GM11168 (cell line): ENCODE measurements around the gene GADD45A.

ENCODE experiments used
- in situ Hi-C: fragments of 300-500 bp; cut with MboI; formaldehyde crosslinking; loops from one replicate; pipeline ENCODE4 v1.12.0; 2022; ENCODE audit warnings: low sequenced_read_pairs; ENCODE audit not compliant: unreplicated experiment

The GADD45A gene

DNA sequence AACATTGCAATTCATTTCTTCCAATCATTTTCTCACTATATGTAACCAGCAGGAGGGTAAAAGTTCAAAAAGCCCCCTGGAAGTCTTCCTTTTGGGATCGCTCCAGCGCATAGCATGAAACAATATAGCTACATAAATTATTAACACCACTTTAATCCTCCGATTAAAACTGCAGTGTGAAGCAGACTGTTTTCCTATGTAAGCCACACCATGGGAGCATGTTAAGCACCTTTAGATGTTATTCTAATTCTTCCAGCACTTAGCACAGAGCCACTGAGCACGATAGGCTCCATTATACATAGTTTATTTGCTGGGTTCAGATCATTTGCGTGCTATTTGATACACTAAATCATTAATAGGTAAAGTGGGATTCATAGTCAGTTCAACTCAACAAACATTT, 18.4 kb upstream of the GADD45A start:
- in situ Hi-C loops: no loop called here

DNA sequence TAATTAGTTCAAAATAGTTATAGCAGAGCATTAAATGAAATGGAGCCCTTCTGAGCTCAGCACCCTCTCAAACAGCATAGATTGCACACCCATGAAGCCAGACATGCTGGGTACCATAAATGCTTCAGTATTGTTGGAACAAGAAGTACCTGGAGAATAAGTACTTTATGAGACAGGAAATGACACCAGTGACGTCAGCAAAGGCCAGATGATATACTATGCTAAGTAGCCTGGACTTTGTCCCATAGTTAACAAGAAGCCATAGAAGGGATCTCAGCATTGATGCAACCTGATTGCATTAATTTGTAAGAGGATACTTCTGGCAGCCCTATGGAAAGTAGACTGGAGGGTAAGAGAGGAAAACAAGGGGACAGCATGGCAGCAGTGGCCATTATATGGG, 16.3 kb upstream of the GADD45A start:
- in situ Hi-C loops: no loop called here

DNA sequence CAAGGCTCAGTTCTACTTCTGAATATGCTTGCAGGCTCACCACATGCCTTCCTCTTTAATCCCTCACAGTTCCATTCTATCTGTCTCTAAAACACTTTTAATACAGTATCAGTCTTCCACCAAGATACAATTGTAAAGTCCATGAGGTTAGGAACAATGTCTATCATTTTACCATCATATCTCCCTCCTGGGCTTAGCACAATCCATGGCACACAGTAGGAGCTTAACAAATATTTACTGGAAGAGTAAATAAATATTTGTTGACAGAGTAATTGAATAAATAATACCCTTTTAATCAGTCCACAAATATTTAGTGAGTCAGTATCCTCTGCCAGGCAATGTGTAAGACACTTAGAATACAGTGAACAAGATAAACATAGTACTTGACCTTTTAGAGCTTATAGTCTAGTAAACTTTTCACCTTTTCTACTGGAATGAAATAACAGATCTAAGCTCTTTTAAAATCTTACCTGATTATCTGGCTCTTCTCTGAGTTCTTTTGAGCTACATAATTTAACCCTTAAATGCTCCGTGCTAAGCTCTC, 12.7 kb upstream of the GADD45A start:
- in situ Hi-C loops: no loop called here

DNA sequence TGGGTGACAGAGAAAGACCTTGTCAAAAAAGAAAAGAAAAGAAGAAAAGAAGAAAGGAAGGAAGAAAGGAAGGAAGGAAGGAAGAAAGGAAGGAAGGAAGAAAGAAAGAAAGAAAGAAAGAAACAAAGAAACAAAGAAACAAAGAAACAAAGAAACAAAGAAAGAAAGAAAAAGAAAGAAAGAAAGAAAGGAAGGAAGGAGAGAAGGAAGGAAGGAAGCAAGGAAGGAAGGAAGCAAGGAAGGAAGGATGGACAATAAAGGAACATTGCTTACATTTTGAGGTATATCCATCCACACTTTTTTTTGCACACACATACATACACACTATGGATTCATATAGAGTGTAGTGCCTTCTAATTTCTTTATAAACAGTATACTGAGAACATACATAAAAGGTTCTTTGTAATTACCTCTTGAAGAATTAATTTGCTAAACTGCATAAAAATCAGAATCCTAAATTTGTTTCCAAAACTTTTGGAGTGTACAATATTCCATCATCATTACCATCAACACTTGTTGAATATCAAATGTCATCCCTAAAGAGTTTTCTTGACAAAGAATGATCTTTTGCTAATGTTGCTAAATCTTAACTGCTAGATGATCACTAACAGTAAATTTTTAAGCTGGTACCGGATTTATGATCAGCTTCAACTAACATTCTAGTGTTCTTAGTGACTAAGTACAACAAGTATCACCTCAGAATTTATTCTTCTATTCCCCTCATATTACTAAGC, 11.4 kb upstream of the GADD45A start:
- in situ Hi-C loops: no loop called here

DNA sequence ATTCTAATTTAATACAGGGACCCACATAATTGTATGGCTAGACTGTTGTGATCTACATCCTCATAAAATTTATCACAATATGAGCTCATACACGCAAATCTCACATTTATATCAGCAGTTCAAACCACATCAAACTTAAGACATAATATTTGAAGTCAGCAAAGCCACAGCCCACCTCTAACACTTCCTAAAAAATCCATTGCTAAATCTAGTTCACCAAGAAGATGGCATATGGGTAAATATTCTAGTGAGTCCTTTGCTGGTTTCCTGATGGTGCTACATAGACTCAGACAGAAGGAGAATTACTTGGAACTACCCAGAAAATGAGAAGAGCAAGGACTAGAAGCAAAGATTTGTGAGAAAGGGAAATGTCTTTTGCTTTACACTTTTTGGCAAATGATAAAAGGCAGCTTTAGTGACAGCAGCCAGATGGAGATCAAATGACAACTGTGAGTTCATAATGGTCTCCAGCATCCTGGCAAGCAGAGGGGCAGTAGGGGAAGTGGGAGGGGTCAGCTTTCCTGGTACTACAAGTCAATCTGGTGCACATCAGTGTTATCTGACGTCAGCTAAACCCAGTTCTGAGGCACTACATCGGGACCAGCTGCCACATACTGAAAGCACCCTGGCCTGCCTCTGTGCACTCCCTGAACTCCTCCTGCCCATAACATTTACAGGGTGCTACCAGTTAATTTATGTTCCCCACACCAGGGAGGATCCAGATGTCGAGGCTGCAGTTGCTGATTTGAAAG, 10.6 kb upstream of the GADD45A start:
- in situ Hi-C loops: no loop called here

DNA sequence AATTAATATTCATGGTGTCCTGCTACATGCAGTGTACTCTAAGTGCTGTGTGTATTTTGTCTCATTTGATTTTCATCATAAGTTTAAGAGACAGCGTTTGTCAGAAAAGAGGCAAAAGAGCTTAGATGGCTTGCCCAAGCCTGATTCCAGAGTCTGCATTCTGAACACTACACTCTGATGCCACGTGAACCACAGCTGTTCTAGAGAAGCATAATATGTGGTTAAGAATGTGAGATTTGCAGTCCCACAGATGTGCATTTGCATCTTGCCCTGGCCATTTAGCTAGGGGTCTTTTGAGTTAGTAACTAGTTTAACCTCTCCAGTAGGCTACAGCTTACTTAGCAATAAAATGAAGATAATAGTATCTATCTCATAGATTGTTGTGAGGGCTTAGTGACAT, 9.2 kb upstream of the GADD45A start:
- in situ Hi-C loops: no loop called here

DNA sequence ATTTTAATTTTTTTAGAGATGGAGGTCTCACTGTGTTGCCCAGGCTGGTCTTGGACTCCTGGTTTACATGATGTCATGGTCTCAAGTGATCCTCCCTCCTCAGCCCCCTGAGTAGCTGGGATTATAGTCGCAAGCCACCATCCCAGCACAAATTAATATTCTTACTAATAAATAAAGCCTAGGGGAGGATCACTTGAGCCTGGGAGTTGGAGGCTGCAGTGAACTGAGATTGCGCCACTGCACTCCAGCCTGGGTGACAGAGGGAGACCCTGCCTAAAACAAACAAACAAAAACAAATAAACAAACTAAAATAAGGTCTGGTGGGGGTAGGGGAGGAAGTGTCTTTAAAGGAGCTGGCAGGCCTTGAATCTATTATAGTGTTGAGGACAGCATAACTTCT, 8.7 kb upstream of the GADD45A start:
- in situ Hi-C loops: no loop called here

DNA sequence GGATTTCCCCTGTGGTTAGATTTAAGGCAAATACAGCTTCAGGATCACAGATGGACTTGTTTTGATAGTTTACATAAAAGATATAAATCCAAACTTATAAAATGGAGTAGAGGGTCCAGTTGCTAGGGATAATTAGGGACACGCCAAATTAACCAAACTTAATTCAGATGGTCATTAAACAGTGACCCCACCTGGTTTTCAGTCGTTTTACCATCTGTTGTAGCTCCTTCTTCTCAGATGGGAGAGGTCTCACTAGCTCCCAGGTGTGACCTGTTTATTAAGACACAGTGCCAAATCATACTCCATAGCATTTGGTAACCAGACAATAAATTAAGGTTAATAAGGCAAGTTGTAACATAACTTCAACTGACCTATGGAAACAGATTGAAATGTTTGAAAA, 8.1 kb upstream of the GADD45A start:
- in situ Hi-C loops: no loop called here

DNA sequence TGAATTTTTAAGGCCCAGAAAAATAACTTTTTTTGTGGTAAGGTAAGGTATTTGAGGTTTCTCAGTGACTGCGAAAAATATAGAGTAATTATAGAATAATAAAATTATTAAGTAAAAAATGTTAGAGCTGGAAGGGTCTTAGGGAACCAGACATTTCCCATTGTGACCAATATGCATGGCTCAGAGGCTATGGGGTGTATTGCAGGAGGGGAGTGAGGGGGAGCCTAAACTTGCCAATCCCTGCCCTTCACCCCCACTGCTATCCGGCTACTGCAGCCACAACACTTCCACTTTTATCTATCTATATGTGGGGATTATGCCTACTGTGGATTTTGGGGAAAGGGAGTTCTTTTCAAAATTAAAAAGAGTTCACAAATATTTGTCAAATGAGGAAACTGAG, 7.6 kb upstream of the GADD45A start:
- in situ Hi-C loops: no loop called here

DNA sequence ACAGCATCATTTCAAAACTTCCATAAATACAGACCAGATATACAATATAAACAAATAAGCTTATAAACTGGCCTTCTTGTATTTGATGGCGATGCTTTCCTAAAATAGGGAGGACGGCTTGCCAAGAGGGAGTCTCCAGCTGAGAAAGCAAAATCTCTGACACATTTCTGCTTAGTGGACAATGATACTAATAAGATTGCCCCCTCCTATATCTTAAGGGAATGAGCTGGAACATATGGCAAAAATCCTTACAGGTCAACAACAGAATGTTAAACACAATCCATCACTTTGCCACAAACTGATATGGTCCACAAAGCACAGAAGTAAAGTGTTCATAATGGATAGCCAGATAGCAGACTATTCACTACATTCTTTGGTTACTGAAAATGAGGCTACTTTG, 7.1 kb upstream of the GADD45A start:
- in situ Hi-C loops: no loop called here

DNA sequence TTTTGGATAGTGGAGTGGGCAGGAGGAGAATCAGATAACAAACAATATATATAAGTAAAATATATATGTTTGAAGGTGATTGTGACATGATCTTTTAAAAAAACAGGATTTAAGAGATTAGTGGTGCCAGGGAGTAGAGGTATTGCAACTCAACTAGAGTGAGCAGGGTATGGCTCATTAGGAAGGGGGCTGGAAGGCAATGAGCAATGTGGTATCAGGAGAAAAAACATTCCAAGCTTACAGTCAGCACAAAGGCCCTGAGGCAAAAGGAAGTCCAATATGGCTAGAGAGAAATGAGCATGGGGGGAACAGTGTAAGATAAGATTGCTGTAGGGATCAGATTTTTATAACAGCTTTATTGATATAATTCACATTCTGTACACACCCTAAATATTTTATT, 5.3 kb upstream of the GADD45A start:
- in situ Hi-C loops: no loop called here

DNA sequence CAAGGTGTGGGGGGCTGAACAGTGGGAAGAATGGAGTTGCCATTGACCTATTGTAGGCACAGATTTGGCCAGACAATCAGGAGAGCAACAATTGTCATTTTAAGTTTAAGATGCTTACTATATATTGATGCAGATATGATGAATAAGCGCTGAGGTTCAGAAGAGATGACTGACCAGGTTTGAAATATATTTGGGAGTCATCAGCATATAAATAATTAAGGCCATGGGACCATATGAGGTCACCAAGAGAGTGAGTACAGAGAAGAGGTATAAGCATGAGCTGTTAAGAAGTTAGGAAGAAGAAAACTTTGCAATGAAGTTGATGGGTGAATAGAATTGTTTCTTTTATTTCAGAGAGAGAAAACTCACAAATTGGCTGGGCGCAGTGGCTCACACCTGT, 4.5 kb upstream of the GADD45A start:
- in situ Hi-C loops: no loop called here

DNA sequence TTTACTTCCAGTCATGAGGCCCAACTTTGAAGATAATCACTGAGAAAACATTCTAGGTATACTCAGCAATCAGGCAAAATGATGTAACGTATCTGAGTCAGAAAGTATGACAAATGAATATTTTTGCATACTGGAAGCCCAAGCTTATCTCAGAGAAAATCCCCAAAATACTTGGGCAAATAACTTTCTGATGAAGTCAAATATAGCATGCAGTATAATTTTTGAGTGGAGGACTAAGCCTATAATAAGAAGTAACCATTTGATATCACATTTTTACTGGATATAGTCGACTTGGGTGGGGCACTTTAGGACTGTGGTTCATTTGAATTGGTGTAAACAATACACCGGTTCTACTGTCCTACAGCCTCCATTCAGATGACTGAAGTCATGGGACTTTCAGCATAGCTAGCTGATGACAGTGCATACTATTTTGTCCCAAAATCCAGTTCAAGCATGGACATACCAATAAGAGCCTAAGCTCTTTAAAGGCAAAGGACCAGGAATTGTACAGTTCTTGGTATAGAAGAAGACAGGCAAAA, 2.3 kb upstream of the GADD45A start:
- in situ Hi-C loops: no loop called here

DNA sequence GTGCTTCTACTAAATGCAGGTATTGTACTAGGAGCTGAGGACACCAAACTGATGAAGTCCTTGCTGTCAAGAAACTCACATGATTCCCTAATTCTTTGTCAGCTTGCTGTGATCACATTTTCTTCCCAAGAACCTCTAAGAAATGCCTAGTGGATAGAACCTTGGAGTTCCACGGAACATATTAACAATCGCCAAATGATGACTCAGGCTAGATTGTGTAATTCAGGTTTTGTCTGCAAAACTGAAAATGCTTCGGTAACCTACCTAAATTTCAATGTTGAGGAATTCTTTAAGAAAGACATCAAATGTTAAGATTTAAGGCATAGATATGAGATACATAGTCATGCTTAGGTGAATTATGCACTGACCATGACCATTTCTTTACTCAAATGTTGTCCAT, 1.7 kb upstream of the GADD45A start:
- in situ Hi-C loops: no loop called here

DNA sequence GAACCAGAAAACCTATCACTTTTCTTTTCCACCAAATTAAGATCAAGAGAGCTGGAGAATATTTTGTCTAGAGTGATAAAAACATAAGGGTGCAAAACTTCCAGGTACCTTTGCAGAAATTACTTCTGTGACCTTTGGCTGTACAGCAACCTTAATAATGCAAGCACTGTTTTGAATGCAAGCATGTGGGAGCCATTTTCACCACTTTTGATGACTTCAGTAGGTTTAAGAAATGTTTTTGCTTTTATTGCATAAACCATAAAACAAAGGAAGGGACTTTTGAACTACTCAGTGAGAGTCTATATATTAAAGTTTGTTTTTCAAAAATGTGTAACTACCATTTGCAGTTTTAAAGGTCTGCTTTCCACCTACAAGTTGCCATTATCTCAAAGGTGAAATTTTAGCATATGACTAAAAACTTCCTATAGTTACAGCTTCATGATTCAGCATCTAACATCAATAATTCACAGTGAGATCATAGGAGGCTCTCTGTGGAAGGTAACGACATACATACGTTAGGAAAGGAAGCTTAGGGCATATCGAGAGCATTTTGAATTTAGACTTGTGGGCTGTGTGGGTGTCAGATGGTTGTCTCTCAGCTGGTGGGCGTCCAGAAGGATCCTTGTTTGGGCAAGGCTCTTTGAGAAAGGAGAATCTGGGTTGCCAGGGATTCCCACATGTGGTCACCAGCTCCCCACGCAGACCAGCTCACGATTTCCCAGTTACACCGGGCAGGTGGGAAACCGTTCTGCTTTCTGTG, 1.1 kb upstream of the GADD45A start:
- in situ Hi-C loops: no loop called here

DNA sequence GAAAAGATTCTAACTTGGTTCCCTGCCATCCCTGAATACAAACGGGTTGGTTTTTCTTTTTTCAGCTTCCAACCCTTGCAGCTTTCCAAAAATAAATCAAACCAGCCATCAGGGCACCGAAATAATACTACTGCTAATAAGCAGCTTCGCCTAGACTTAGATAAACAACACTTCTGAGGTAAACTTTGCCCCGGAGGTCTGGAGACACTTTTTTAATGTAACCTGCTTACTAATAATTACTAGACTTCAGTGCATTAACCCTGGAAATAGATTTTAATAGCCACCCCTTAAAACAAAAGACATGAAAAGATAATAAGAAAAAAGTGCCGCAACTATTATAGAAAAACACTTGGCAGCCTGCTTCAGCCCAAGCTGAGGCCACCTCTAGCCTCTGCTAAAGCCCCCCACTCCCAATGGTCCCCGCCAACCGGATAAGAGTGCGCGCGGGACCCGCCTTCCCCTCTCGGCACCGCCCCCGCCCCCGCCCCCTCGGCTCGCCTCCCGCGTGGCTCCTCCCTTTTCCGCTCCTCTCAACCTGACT, 405 bp upstream of the GADD45A start:
- in situ Hi-C loops: no loop called here

DNA sequence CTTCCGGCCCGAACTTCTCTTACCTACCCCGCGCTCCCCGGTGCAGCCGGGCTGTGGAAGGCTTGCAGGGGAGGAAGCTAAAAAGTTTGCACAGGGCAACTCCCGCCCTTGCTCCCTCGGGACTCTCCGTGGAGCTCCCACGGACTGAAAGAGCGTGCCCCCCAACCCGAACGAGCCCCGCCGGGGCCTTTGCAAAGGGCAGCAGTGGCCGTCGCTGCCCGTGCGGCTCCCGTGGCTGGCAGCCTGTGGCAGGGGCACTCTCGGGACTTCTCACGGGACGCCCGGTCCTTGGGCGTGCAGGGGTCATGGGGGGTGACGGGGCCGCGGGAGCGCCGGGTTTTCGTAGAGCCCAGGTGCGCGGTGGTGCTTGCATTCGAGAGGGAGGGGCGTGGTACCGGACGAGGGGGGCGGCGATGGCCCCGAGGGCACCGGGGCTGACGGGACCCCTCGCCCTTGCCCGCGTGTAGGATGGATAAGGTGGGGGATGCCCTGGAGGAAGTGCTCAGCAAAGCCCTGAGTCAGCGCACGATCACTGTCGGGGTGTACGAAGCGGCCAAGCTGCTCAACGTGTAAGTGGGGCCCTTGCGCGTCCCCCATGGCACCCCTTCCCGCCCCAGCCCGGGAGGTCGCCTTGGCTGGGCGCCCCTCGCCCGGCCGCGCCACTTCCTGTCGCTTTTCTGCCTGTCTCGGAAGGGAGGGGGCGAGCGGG, 711 bp downstream of the GADD45A start:
- in situ Hi-C loops: no loop called here

DNA sequence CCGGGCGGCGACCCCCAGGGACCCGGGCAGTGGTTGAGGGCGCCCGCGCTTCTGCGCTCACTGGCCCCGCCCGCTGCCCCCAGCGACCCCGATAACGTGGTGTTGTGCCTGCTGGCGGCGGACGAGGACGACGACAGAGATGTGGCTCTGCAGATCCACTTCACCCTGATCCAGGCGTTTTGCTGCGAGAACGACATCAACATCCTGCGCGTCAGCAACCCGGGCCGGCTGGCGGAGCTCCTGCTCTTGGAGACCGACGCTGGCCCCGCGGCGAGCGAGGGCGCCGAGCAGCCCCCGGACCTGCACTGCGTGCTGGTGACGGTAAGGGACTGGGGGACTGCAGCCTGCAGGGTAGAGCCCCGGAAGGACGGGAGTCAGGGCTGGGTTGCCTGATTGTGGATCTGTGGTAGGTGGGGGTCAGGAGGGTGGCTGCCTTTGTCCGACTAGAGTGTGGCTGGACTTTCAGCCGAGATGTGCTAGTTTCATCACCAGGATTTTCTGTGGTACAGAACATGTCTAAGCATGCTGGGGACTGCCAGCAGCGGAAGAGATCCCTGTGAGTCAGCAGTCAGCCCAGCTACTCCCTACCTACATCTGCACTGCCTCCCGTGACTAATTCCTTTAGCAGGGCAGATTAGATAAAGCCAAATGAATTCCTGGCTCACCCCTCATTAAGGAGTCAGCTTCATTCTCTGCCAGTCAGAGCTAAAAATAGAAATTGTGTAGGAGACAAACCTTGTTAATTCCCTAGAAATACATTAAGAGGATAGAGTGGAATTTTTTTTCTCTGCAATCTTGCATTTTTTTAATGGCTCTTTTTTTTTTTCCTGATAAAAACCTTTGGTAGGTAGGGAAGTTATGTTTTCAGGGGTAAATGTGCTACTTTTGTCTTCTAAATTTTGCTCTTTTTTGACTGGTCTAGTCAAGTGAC, 1.5 kb downstream of the GADD45A start:
- in situ Hi-C loops: no loop called here

DNA sequence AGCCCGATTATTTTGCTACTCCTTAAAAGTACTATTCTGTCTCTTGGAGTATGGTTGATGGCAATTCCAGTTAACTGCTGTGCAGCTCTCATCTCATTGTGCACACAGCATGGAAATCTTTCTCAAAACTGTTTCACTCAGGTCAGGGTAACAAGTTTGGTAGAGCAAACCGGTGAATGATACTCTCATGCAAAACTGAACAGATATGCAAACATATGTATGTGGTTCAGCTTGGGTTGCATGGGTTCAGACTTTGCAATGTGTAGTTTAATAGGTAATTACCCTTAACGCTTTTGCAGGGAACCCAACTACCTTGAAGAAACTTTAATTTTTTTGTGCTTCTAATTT, 2.2 kb downstream of the GADD45A start:
- in situ Hi-C loops: no loop called here
